GM21367 (cell line): ENCODE measurements around the gene TMTC1.
"Not testable (repeated sequence)": the region's sequence is repeated elsewhere in the genome, so short reads cannot be mapped to it uniquely, and the experiment has no call there.

Experiments
- ATAC-seq: cut with Tn5 transposase; IDR thresholded peaks from one replicate; pipeline ENCODE4 v1.9.1; 2021; ENCODE audit not compliant: unreplicated experiment

The TMTC1 gene

DNA sequence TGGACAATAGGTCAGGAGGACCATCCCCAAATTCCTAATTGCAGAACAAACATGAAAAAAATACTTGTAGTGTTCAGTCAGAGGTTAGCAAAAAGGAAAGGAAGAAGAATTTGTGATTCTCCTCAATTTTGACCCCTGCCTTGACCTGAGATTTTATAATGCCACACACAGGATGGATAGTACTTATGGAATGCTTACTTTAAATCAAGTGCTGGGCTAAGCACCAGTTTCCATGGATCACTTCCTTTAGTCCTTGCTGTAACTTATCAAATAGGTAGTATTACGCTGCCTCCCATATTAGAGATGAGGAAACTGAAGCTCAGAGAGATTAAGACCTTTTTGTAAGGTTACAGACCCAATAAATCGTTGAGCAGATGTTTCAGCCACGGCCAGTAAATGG is 205.0 kb downstream of the TMTC1 start:
- no peak for ATAC-seq

DNA sequence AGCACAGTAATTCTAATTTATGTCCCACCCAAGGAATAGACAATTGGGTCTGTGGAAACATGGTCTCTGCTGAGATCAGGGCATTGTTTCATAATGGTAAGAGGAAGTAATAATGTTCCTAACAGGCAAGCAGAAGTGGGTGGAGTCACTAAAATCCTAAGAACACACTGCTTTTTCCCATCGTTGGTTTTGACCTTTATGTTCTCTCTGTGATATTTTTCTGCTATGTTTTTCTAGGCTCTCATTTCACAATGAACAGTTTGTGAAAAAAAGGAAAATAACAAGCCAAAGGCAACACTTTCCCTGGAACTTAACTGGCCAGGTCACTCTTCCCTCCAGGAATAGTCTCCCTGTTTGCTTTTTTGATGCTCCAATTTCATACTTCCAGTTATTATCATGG is 205.7 kb downstream of the TMTC1 start:
- ATAC-seq, result no peak

DNA sequence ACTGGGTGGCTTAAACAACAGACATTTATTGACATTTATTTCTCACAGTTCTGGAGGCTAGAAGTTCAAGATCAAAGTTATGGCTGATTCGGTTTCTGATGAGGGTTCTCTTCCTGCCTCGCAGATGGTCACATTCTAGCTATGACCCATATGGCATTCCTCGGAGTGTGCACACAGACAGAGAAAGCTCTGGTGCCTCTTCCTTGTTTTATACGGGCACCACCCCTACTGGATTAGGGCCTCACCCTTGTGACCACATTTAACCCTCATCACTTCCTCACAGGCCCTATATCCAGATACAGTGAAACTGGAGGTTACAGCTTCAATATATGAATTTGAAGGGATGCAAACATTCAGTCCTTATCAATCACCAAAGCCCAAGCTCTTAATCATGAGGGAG is 209.2 kb downstream of the TMTC1 start:
- ATAC-seq, result no peak

DNA sequence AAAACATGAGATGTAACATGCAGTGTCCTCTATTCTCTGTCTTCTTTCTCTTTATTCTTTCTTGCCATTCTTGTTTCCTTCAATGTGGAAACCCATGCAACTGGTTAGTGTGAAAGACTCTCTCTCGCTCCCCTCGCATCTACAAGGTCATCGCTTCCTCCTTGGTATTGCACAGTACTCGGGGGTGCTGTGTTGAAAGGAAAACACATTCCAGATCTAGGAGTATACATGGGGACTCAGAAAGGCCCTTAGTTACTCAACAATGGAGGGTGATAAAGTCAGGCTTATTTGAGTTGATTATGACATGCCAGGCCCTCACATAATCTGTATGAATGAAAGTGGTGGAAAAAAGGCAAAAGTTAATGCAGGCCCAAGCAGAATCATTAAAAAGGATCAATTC is 210.8 kb downstream of the TMTC1 start:
- ATAC-seq, result no peak

DNA sequence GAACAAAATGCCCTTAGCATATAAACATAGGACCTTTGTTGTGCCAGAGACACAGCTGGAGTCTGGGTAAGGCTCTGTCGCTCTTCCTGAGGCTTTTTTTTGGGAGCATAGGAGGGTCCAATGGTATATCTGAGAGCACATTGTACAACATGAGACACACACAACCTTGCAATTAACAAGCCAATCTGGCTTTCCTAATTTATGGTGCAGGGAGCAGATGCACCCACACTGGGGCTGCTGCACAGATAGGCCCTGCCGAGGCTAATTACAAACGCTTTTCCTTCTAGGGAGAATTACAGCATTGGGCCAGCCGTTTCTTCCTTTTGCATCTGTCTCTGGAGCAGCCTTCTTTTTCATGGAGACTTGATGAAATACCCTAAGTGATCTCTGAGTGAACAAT is 211.3 kb downstream of the TMTC1 start:
- no peak for ATAC-seq

DNA sequence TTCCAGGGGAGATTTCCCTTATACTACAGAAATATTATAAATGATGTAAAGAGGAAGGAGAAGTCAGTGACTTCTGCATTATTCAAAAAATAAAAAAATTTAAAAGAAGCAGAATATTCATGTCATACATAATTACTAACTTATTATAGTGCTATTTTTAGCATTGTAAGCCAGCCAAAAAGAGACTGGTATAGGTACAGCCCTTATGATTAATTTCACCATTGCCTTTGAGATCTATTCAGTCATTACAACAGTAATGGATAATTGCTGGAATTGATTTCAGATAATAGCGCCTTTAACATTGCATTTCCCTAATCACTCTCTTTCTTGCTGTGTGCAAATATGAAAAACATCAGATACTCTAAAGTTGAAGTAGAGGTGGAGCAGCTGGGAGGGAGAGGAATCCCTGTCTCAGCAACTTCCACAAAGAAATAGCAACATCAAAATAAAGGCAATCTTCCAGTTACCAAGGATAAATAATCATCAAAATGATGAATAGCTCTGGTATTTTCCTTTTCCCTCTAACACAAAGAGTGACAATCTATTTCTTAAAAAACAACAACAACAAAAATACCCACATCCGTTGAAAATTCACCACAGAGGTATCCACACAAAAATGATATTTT is 214.5 kb downstream of the TMTC1 start:
- no peak for ATAC-seq

DNA sequence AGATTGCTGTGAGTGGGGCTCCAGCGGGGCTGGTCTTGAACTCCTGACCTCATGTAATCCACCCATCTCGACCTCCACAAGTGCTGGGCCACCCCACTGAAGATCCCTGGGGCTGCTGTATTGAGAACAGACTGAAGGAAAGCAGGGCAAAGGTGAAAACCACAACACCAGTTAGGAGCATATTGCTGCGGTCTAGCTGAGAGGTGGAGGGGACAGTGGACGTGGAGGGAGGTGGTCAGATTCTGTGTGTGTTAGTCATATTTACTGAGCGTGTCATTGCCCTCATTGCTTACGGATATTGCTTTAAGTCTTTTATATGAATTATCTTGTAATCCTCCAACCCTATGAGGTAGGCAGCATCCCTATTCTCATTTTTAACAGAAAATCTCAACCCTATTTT is 217.3 kb downstream of the TMTC1 start:
- ATAC-seq, result no peak

DNA sequence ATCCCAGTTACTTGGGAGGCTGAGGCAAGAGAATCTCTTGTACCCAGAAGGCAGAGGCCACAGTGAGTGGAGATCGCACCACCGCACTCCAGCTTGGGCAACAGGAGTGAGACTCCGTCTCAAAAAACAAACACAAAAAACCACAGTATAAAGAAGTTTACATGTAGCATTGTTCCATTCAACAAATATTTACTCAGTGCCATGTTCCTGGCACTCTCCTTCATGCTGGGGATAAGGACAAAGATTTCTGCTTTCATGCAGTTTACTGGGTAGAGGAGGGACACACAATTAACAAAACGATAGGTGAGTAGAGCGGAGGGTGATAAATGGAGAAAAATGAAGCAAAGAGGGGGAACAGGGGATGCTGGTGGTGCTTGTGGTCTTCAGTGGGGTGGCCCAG is 218.0 kb downstream of the TMTC1 start:
- ATAC-seq, result no peak

DNA sequence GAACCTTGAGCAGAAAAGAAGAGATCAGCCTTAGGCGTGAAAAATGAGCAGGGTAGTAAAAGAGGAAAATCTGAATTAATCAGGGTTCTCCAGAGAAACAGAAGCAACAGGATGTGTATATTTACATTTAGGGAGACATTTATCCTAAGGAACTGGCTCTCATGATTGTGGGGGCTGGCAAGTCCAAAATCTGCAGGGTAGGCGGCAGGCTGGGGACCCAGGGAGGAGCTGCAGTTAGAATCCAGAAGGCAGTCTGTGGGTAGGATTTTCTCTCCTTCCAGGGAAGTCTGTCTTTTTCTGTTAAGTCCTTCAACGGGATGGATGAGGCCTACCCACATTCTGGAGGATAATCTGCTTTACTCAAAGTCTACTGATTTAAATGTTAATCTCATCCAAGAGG is 218.8 kb downstream of the TMTC1 start:
- ATAC-seq, result no peak

DNA sequence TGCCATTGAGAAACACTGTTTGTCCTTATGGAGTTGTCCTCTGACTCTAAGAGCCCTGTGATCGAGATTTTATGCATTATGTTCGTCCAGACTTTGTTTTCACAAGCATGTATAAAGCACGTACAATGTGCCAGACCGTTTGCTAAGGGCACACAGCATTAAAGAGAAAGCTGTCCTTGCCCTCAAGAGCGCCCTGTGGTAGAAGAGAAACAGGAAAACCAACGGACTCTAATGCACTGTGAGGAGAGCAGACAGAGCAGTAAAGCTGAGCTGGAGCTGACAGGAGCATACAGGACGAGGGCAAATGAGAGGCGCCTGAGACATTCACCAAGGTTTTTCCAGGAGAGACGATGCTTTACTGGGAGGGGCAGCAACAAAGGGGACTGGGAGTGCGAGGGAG is 220.1 kb downstream of the TMTC1 start:
- no peak for ATAC-seq

DNA sequence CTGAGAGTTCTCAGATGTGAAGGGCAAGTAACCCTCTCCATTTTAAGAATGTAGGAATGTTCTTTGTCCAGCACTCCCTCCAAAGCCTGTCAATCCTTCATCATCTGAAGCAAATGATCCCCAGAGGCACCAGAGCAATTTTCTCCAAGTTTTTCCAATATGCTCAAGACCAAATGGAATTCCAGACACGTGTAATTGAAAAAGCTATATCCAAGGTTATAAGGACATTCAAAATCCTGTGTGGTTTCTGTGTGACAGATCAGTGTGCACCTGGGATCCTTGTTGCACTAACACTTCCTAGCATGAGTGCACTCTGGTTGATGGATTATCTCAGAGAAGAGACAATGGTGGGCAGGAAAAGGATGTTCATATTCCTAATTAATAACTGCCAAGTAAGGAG is 220.7 kb downstream of the TMTC1 start:
- ATAC-seq, result no peak

DNA sequence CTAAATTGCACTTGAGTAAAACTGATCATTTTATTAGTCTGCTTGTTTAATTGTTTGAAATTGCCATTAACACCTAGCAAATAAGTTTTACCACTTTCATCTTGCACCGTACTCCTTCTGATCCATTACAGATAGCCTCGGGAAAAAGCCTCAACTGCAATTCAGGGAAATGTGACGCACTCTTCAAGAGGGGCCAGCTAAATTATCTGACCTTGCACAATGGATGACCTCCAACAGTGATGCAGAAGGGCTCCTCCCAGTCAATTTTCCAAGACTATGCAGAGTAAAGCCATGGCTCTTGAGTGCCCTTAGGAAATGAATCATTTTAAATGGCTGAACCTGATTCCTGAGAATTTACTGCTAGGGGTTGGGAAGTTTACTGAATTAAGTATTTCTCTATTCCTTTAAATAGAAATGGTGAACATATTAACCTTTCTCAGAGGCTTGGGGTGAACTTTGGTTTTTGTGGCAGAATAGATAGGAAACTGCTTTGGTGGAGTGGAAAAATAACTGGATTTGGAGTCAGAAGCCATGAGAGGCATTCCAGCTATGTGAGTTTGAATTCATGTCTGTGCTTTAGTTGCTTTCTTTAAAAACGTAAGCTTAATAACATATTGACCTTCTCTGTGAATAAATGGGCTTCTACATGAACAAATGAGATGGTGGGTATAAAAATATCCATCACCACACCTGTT is 221.5 kb downstream of the TMTC1 start:
- no peak for ATAC-seq

DNA sequence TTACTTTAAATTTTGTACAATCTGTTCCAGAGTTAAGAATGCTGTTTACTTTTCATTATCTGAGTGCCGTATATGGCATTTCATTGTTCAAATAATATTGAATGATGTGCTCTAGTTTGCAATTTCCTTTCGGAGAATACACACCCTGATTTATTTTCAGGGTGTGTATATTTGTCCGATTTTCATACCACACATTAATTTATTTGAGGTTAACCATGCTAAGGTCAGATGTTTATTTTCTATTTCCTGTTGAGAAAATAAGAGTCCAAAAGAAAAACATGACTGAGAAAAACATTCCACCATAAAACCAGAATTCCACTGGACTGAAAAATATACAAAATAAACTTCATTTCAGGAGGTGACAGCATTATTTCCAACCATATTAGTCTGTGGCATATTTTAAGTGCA is 222.1 kb downstream of the TMTC1 start:
- ATAC-seq, result no peak

DNA sequence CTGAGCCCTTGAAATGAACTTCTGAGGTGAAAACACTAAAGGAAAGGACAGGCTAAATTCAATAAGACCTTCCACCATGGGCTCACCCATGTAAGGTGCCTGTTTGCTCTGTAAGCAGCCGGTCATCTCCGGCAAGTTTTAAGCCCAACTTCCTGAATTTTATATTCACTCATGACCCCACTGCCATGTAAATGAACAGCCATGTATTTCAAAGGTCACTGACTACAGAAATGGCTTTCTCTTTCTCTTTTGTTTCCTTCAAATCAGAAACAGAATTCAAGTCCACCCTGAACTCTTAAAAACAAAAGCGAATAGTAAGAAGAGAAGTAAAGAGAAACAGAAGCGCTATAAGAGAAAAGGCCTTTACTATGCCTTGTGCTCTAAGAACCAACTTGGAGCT is 224.5 kb downstream of the TMTC1 start:
- ATAC-seq, result no peak

DNA sequence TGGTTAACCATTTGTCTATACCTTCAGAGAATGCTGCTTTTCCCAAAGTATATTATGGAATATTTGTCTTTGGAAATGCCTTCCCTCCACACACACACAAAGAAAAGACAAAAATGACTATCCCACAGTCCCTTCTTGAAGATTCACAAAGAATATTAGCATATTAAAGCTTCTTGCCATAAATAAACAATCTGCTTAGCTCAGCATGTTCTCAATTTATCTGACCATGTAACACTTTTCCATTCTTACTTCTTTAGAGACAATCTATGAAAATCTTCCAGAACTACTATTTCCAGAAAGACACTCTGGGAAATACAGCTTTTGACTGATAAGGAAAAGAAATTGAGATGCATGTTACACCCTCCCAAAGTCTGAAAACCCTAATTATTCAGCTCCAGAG is 227.4 kb downstream of the TMTC1 start:
- no peak for ATAC-seq

DNA sequence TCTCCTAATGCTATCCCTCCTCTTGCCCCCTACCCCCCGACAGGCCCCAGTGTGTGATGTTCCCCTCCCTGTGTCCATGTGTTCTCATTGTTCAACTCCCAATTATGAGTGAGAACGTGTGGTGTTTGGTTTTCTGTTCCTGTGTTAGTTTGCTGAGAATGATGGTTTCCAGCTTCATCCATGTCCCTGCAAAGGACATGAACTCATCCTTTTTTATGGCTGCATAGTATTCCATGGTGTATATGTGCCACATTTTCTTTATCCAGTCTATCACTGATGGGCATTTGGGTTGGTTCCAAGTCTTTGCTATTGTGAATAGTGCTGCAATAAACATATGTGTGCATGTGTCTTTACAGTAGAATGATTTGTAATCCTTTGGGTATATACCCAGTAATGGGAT is 228.3 kb downstream of the TMTC1 start:
- ATAC-seq, result not testable (repeated sequence)

DNA sequence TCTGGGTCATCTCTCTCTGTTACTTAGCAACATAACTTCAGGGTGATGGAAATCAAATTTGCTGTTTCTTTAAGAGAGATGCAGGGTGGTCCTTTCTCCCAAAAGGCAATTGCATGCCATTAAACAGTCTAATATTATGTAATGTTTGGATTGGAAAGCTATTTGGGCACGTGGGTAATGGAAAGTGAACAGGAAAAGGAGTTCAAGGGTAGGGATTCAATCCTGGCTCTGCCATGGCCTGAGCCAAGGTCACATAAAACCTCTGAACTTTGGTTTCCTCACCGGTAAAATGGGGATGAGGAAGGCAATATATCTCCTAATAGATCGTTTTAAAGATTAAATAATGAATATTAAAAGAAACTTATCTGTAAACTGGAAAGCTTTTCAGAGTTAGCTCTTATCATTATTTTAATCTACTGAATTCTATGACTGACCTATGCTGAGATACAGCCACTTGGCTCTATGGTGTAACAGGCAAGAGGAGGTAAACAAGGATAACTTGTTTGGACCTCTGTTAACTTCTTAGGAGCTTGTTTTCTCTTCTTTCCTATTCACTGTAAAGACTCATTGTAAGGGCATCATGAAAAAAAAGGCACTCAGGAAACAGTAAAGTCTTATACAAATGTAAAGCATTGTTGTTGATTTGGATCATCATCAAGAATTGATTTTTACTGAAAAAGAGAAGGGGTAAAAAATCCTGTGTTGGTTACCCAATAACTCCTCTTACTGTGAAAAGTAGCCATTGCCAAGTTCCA is 230.6 kb downstream of the TMTC1 start:
- ATAC-seq, result no peak

DNA sequence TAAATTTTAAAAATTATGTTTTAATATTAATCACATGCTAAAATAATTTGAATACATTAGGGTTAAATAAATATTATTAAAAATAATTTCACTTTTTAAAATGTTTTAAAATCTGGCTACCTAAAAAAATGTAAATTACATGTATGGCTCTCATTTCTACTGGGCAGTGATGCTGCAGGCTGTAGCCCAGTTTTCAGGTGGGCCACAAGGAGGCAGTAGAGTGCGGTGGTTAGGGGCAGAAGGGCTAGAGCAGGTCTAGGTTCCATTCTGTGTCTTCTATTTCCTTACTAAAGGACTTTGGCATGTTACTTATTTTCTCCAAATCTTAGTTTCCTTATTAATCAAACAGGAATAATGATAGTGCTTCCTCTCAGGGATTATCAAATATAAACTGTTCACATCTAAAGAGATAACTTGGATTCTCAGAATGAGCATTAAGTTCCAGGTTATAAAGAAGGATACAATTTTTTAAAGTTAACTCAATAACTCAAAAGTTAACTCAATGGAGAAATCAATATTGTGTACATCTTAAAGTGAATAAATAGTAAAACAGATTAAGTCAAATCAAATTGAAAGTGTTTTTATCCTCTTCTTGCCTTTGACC is 231.3 kb downstream of the TMTC1 start:
- peak; percentile 89 for ATAC-seq

DNA sequence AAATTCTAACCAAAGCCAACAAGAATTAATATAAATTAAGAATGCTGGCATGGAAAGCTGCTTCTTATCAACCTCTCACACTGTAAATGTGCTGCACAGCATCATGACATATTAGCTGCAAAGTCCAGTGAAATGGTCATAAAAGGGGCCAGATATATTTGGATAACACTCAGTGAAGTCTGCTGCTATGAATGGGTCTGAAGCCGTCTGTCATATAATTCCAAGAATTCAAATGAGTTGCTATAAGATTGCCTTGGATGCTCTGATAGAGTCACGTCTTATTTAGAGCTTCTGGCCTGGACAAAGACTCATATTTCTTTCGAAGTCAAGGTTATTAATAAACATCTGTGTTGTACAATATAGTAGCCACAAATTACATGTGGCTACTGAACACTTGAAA is 231.9 kb downstream of the TMTC1 start:
- no peak for ATAC-seq

DNA sequence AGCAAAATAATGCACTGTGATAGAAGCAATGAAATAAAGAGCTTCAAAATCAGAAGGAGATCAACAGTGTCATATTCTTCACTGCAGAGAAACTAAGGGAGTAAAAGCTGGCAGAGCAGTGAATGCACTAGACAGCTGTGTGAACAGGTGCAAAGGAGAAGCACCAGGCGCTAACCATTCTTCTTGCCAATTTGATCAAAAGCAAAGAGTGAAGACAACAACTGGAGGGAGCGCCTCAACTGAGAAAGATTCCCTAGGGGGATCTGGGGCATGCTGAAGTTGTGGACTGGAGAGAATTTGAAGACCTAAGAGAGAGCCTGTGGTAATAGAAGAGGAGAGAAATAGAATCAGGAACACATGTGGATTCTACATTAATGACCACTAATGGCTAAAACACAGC is 235.9 kb downstream of the TMTC1 start:
- ATAC-seq, result no peak

DNA sequence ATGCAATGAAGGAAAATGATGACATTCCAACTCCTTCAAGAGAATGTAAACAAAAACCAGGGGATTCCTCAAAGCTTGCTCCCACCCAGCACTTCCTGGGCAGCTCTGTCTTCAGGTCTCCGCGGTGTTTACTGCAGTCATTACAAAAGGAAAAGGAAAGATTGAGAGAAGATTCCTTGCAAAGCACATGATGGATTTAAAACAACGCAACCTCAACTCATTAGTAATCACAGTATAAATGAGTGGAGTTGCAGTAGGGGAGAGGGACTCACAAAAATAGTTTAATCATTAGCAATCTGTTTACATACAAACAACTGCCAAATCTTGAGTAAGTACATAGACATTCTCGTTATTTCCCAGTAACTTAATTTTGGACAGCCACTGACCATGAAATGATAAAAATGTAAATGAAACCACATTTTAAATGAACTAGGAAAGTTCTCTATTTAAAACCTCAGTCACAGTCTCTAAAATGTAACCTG is 236.6 kb downstream of the TMTC1 start:
- no peak for ATAC-seq

DNA sequence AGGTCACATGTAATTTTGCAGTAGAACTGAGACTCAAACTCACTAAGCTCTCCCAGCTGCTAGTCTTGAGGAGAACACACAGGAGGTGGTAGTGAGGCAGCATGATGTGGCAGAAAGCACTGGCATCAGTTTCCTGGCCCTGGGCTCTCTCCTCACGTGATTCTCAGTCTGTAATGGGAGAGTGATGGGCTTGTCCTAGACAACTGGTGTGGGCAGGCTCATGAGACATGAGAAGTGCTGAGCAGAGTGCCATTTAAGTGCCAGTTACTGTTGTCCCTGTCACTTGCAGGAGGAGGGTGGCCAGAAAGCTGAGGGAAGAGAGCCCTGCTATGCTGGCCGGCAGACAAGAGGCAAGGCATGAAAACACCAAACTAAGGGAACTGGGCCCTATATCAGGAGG is 237.7 kb downstream of the TMTC1 start:
- ATAC-seq, result no peak
